Bronchial epithelial cell (primary cell): ENCODE results near the gene KIF5A. TPM values are rescaled to one million over a fixed set of nuclear protein-coding genes. Genes with fewer than 3 reads are reported as not detected.

Experiments
- DNase-seq: peaks from one replicate; pipeline ENCODE4 v3.0.0-alpha.2; 2010; ENCODE audit warnings: low read depth
- FAIRE-seq: peaks from 2 replicates; lab custom pipeline; 2011; peaks lifted over from hg19 to GRCh38; lab: Jason Lieb, UNC
- H3K27me3 ChIP-seq: 2 replicates; pipeline ENCODE4 v1.5.1; 2011; ENCODE audit warnings: low read length; ENCODE audit not compliant: control insufficient read depth, insufficient read depth
- H3K36me3 ChIP-seq: 2 replicates; pipeline ENCODE4 v1.5.1; 2011; ENCODE audit warnings: low read length; ENCODE audit not compliant: control insufficient read depth, insufficient read depth
- H3K4me3 ChIP-seq: 2 replicates; pipeline ENCODE4 v1.5.1; 2011; ENCODE audit warnings: mild to moderate bottlenecking, low read depth, low read length, control low read depth
- total RNA-seq: library from RNA; depleted of rRNA; stranded (reverse); fragments of >200 nt; gene quantifications from 2 replicates; pipeline ENCODE4 v1.2.1, GENCODE V29; 2014
- TF ChIP-seq, protein P1 (sequence below): IDR thresholded peaks from 2 replicates; pipeline ENCODE4 v1.5.1; 2011; ENCODE audit warnings: mild to moderate bottlenecking, moderate library complexity, low read length, control low read depth, inconsistent platforms; ENCODE audit not compliant: insufficient read depth, severe bottlenecking

The KIF5A gene
- total RNA-seq, 1 donor from 2014 or later, result under 0.01 TPM

DNA sequence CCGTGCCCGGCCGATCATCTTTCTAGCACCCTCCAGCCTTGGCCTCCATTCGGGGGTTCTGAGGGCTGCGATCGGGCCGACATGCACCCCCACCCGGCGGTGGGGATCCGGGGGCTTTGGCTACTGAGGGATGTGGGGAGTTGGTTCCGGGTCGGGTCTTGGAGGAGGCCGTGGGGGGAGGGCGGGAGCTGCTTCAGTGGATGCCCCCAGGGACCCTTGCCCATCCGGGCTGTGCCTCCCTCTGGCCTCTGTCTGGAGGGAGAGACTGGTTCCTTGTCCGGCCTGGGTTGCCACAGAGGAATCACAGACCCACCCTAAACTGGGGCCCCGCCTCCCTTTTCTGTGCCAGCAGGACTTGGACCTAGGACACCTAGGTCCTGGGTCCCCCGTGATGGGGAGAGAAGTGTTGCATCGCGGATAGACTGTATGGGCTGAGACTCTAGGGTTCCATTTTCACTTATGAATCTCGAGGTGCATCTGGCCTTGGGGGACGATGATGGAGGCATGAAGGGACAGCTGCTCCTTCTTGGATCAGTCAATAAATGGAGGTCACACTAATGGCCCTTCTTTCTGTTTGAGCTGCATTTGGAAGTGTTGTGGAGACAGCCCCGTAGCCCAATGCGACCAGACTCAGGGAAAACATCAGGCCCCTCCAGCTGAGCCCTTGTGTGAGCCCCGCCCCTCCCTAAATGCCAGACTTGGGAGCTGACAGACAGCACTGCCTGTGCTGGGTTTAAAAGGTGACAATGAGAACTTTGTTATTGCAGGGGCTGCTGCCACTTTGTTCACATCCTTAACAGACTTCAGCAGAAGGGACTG is 55.4 kb downstream of the KIF5A start:
- Histone ChIP-seq H3K27me3 (no peaks in the 10 kb centered on the region), H3K36me3 (no peaks in the 10 kb centered on the region), H3K4me3 (peak overlapping the region; percentile 61)
- TF ChIP-seq, protein P1, sequence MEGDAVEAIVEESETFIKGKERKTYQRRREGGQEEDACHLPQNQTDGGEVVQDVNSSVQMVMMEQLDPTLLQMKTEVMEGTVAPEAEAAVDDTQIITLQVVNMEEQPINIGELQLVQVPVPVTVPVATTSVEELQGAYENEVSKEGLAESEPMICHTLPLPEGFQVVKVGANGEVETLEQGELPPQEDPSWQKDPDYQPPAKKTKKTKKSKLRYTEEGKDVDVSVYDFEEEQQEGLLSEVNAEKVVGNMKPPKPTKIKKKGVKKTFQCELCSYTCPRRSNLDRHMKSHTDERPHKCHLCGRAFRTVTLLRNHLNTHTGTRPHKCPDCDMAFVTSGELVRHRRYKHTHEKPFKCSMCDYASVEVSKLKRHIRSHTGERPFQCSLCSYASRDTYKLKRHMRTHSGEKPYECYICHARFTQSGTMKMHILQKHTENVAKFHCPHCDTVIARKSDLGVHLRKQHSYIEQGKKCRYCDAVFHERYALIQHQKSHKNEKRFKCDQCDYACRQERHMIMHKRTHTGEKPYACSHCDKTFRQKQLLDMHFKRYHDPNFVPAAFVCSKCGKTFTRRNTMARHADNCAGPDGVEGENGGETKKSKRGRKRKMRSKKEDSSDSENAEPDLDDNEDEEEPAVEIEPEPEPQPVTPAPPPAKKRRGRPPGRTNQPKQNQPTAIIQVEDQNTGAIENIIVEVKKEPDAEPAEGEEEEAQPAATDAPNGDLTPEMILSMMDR, result no peak
- DNase-seq, result no peak
- no peak for FAIRE-seq

GRCh38 chr12:57605811-57606311 is 56.0 kb downstream of the KIF5A start:
- DNase-seq, result no peak
- no peak for FAIRE-seq
- H3K4me3 ChIP-seq, result no peak overlapping the region
- peaks cover 4% of the 10 kb centered on the region for H3K27me3 ChIP-seq
- TF ChIP-seq, protein P1, result no peak
- H3K36me3 ChIP-seq, result no peaks in the 10 kb centered on the region

DNA sequence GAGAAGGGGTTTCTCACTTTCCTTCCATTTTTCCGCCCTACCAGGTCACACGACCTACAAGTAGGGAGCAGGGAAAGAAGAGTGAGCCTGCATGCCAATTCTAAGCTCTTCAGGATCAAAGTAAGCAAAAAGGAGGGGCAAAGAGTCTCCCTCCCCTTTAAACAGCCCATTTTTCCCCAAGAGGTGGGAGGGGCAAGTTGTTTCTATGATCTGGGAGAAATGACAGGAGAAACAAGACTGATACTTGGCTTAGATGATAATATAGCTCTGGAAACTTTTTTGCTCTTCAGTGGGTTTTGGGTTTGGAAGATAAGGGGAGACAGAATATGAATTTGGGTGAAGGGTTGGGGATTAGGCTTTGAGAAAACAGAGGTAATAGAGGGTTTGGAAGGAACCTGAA is 56.6 kb downstream of the KIF5A start:
- DNase-seq (no peak), FAIRE-seq (no peak)
- TF ChIP-seq, protein P1, result no peak
- no peak overlapping the region for H3K4me3 ChIP-seq
- H3K36me3 ChIP-seq, result no peaks in the 10 kb centered on the region
- peaks cover 6% of the 10 kb centered on the region for H3K27me3 ChIP-seq

DNA sequence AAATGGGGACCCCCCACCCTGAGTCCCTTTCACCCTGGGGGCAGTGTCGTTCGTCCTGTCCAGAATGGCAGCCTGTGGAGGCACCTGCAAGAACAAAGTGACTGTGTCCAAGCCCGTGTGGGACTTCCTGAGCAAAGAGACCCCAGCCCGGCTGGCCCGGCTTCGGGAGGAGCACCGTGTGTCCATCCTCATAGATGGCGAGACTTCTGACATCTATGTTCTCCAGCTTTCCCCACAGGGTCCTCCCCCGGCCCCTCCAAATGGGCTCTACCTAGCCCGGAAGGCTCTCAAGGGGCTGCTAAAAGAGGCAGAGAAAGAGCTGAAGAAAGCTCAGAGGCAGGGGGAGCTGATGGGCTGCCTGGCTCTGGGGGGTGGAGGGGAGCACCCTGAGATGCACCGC is 57.0 kb downstream of the KIF5A start:
- TF ChIP-seq, protein P1, result no peak
- H3K36me3 ChIP-seq, result no peaks in the 10 kb centered on the region
- FAIRE-seq (no peak), DNase-seq (no peak)
- H3K4me3 ChIP-seq, result no peak overlapping the region
- H3K27me3 ChIP-seq, result peaks cover 6% of the 10 kb centered on the region

DNA sequence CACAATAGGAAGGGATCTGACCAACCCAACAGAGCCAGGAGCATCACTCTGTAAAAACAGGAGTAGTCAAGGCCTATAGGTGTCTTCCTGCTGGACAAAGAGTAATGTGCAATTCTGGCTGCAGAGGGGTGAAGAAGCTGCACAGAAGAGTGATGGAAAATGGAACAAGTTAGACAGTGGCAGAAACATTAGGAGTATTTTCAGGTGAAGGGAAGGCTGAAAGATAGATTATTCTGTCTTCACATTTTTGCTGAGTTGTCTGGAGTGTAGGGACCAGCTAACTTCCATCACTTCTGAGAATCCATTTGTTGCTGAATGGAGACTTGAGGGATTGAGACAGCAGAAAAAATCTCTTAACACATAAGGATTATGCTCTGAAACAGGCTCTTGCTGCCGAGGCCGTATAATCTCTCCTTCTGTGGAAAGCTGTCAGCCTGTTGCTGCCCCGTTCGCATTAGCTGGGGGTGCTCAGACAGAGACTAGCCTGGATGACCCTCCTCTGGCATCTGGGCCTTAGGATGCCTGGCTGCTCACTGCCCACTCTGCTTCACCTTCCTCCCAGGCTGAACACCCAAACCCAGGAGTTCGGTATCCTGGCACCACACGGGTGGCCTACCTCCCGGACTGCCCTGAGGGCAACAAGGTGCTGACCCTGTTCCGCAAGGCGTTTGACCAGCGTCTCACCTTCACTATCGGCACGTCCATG is 58.3 kb downstream of the KIF5A start:
- no peak overlapping the region for H3K4me3 ChIP-seq
- peaks cover 15% of the 10 kb centered on the region for H3K27me3 ChIP-seq
- TF ChIP-seq, protein P1, result no peak
- no peaks in the 10 kb centered on the region for H3K36me3 ChIP-seq
- DNase-seq, result no peak
- peak; percentile 60 for FAIRE-seq
